Right renal pelvis (tissue), 4 donors: ENCODE data around the gene MAF. TPM values are rescaled to one million over a fixed set of nuclear protein-coding genes. Genes with fewer than 3 reads are reported as not detected.

Experiments used
- DNase-seq, 4 donors: peaks; one replicate each; pipeline ENCODE4 v3.0.0-alpha.2; 2013; ENCODE audit warnings: low read depth in 4 of 4, low spot score in 3 of 4, missing footprints in 1 of 4
- polyA plus RNA-seq, 4 donors: library from polyadenylated mRNA; unstranded; fragments of 120-200 nt; gene quantifications; one replicate each; pipeline ENCODE4 v1.2.1, GENCODE V29; 2013; ENCODE audit not compliant: insufficient read length in 4 of 4

MAF gene
- polyA plus RNA-seq, 4 donors = 47.8 to 57.9 (median 54.0) TPM

DNA sequence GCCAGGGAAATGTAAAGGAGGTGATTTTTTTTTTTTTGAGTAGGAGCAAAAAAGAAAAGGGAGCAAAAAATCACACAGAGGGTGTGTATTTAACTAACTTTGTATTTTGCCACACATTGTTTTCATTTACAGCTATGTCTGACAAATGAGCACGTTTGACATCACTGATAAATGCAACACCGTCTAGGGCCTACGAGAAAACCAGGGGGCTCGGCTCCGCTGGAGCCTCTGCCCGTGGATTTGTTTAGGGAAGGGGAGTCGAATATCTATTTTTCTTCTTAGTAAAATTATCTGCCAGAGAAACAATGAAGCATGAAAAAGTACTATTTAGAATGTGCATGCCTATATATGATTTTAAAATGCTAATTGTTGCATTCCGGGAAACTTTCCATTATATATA is 6.8 kb downstream of the MAF start:
- DNase-seq = no peak

DNA sequence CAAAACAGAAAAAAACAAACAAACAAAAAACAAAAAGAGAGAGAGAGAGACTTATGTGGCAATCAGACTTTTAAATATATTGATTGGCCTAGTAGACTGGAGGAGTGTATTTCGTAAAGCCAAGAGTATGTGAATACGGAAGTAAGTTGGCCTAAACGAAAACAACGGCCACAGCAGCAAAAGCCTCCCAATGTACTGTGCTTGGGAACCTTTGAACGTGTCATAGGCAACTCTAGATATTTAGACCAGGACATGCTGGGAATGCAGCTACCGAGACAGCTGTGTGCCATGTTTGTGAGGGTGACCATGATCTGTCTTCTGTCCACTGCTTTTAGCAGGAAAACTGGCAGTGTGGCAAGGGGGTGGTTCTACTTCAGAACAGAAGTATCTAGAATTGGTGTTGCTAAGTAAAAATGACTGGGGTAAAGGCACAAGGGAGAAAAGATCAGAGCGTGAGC is 7.4 kb downstream of the MAF start:
- no peak for DNase-seq

DNA sequence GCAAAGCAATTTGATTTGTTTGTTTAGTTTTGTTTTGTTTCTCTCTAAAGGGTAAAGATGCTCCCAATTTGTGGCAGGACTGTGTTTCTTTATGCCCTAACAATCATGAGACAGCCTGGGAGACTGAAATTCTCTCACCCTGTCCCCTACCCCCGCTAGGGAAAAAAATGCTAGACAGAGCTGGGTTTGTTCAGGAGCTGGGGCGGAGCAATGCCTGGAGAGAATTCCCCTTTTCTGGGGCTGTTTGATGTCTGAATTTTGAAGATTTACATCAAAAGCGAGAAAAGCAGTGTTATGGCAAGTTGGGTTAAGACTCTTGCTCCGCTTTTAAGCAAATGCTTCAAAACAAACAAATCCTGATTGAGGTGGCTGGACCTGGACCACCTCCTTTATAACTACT is 8.4 kb downstream of the MAF start:
- DNase-seq = no peak

DNA sequence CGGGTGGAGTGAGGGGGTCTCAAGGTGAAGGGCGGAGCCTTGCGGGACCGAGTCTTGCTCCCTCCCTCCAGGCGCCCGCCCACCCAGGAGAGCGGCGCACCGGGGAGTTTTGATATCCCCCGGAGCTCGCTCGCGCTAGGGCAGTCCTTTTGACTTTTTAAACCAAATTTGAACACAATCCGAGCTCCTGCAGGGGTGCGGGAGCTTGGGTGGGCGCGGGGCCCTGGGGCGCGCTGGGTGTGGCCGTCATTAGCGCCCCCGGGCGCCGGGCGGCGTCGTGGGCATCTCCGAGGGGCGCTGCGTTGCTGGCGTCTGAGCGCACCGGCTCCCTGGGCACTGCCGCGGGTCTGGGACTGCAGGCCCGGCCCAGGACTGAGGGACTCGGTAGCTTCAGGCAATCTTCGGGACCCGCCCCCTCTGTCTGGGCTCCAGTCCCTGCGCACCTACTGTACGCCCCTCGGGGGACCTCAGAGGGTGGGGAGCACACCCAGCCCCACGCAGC is 10.9 kb downstream of the MAF start:
- no peak for DNase-seq

DNA sequence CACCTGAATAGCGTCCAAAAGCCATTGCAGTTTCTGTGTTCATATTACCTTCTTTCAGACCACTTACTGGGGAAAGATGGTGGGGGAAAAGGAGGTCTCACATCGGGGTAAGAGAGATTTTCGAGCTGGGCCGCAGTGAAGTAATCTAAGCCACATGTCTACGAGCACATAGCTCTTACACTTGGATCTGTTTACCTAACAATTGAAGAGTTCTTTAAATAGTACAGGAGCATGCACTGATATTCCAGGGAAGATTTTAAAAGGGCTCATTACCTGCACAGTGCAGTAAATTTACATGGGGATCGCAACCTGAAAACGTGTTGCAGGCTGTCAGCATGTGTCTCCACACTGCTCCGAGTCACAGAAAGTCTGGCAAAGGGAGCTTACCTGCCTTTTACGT is 12.6 kb downstream of the MAF start:
- no peak for DNase-seq

DNA sequence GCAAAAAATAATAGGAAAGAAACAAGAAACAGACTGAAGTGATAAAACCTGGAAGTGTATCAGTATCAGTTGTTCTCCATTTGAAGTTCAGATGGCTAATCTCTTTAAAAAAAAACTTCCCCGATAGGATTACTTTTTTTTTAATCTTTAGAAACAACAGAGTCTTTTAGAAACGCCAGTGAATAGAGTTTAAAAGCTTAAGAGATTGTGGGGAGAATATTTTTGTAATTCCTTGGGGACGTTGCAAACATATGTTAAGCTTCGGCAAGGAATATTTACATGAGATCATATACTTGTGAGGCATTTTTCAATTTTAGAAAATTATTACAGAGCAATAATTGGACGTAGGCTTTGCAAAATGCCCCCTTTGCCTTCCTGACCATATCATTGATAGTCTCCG is 13.2 kb downstream of the MAF start:
- DNase-seq = no peak

DNA sequence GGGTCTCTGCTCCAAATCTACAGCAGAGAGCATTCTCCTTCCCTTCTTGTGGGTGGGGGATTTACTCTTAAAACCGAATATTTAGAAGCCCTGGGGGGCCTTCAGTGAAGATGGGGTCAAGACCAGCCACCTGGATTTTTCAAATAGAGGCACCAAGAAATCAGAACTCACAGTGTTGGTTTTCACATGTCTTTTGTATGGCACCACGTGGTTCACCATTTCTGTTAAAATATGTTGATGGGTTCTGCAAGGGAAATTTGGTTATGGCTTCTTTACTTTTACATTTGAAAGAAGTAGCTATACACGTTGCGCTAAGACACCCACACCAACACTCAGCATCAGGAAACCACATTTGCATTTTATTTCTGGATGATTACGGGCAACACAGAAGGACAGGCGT is 17.7 kb downstream of the MAF start:
- DNase-seq = no peak

DNA sequence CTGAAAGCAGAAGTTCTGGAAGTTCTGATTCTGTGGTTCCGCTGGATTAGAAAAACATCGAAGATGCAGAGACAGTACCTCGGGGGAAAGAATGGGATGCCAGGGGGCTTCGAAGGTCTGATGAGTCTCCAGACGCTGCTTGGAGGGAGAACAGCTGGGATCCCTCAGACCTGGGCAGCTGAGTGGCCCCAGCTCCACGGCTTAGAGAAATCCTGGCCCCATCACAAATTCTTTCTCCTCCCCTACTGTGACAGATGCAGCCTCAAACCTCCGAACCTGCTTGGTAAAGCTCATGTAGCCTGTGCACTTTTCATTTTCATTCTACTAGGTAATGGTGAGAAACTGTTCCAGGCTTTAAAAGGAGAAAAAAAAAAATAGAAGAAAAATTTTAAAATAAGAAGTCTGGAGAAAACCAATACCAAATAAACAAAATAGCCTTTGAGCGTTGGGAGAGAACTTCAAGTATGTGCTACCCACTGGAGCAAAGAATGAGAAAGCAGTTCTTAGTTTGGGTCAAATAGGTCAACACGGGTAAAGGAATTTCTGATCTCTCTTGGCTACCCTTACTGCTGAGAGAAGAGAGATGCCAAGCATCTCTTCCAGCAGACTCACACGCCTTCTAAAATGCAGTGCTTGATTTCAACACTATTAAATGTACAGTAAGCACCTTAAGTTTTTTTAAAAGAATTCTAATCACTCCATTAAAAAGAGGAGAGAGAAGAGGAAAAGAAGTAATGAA is 19.9 kb downstream of the MAF start:
- DNase-seq = no peak

DNA sequence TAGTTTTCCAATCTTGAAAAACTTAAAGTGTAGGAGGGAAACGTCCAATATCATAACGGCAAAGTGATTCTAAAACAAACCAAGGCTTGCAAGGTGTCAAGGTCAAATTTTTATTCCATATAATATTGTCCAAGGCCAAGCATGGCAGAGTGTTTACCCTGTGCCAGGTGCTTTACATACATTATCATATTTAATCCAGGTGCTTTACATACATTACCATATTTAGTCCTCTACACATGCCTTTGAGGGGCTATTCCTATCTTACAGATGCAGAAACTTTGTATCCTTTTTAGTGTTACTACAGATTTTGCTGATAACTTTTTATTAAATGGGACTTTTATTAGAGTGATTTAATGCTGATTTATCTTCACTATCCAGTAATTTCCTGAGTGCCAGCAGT is 23.9 kb downstream of the MAF start:
- DNase-seq = no peak

DNA sequence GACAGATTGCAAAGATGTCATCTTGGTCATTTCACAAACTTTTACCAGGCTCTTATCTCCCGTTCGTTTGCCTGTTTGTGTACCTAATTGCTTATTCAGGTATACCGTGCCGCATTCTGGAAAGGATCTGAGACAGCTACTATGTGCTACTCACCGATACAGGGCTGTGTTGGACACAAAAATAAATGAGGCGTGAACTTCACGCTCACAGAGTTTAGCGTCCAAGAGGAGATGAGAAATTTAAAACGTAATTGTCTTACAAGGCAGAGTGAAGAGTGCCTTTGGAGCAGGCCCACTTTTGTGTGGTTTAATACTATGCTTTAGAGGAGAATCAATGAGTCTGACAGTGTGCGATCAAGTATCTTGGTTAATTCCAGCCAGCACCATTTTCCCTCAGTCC is 26.7 kb downstream of the MAF start:
- DNase-seq = no peak

DNA sequence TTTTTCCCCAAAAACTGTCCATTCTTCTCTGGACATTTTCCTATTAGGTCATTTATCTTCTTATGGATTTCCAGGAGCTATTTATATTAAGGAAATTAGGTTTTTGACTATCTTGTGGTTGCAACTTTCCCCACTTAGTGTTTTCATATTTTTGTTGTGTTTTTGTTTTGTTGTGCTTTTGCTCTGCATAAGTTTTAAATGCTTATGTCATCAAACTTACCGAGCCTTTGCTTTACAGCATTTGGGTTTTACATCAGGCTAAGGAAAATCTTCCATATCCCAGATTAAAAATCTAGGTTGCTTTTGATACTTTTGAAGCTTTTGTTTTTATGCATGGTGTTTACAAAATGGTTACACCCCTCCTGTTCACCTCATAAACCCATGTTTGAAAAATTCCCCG is 27.5 kb downstream of the MAF start:
- no peak for DNase-seq

DNA sequence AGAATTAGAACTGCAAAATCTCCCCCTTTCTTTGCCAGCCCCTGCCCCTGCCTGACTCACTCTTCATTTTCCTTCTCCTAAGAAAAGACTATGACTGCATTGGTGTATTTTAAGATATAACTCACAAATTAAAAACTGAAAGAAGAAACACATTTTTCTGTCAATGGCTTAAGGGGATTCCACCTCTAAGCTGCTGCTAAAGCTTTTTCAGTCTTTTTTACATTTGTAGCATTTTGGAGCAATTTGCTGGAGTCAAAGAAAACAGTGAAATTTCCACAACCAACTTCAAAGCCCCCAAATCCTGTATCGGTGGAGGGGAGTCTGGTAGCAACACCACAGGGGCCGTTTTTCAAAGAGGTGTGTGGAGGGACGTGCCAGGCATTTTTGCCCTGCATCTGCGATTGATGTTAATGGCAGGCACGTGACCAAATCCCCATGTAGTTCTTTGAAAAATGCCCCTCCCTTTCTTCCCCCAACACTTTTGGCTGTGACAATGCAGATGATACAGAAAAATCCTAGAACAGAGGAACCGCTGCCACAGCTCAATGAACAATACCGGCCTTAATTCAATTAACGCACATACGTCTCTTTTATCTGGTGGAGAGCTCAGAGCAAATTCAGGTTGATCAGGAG is 28.5 kb downstream of the MAF start:
- DNase-seq = no peak

DNA sequence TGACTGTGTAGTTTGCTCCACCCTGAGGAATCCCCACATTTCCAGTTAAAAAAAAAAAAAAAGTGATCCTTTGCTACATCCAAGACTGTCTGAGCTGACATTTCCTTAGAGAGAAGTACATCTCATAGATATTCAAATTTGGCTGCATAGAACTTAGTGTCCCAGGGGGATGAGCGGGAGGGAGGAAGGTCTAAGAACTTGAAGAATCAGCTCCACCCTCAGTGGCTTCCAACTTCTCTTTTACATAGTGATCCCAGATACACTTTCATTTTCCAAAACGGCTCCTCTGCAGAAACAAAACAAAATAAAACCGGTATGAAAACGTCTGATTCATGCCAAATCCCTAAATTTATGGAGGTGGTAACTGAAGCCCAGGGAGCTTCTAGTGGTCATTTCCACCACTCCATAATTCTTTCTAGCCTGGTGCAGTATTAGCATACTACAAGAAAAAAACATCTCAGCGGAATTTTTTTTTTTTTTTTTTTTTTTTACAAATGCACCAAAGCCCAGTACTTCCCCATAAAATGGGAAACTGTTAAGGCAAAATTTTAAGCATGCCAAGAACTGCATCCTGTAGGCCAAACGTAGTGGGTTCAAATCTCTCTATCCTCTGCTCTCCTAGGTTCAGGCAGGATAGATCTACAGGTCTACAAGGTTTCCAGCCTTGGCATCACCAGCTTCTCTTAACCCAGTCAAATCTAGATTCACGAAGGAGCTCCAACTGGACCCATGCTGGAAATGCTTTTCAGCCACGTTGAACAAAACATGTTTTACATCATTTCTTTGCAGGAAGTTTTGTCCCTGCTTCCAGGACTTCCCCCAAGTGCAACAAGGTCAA is 29.3 kb downstream of the MAF start:
- DNase-seq = no peak

DNA sequence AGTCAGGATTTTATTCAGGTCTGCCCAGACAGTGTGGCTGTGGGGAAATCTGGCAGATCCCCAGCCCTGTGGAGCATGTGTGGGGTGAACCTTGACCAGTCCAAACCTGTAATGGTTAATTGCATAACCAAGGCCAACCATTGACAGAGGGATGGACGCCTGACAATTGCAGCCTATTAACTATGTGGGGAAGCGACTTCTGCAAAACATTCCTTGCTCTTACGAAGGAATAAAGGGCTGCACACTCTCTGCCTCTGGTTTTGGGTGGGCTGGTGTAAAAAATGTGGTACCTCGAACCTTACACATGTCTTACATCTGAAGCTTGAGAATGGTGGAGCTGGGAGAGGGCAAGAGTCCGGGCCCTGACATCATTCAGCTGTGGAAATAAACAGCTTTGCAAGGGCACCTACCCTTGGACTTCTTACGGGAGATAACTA is 35.8 kb downstream of the MAF start:
- DNase-seq = no peak

DNA sequence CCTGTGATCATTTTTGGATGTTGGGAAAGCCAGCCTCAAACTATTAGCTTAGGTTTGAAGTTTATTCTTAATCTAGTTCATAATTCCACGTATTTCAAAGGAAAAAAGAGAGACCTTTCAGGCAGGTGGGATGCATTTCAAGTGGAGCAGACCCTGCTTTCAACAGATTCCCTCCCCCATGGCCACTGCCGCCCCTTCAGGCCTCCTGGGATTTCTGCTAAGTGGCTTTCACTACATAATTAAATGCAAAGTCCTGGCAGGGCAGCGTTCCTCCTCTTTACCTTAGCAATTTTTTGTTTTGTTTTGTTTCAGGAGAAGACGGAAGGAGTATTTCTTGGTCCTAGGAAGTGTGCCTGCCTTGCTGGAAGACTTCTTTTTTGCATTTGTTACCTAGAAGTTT is 36.6 kb downstream of the MAF start:
- no peak for DNase-seq

DNA sequence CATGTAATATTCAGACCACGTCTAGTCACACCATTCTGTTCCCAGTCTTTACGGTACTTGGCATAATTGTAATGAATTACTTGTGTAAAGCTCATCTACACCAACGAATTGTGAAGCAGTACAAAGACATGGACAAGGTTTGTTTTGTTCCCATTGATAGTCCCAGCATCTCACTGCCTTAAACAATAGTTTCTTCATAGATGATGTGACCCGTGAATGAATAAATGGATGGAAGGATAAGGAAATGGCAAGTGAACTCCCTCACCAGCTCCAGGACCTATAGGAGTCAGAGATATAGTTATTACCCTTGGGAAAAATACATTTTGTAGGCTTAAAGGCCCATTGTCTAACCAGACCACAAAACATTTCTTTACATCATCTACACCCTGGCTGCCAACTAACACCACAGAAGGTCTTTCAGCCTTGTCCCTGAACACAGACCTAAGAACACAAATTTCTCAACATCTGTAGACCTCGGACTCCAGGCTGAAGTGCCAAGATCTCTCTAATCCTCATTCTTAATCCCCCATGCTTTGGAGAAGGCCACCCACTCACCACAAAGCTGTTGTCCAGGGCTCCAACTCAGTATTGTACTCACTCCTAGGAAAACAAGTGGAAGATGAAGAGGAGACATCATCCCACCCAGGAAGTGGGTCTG is 38.2 kb downstream of the MAF start:
- no peak for DNase-seq

DNA sequence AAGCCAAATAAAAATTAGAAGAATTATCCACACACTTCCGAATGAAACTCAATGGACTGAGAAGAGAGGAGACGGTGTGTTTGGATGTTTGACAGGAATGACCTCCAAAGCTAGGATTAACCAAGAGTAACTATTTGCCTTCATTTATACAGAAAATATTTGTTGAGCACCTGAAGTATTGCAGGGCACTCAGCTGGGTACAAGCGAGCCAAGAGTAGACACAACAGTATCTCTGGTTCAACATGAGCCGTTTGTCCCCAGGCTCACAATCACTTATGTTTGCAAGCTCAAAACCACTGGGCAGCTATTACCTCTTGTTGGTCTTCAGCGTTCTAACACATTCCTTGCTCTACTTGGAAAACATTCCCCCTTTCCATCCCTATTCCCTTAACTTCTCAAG is 38.8 kb downstream of the MAF start:
- DNase-seq = no peak

DNA sequence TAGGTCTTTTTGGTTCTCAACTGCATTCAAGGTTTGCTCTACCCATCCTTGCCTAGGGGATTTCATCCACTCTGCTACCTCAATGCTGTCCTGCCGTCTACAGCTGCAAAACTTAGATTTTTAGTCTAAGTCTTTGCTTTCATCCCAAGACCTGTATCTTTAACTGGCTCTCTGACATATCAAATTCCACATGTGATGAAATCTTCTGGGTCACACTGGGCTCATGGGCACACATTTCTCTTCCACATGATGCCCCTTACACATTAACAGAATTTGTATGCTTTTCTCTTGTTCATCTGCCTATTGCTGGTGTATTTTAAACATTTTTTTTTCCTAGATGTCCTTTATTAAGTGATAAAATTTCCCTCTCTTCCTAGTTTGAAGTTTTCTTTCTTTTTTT is 39.6 kb downstream of the MAF start:
- DNase-seq = no peak

DNA sequence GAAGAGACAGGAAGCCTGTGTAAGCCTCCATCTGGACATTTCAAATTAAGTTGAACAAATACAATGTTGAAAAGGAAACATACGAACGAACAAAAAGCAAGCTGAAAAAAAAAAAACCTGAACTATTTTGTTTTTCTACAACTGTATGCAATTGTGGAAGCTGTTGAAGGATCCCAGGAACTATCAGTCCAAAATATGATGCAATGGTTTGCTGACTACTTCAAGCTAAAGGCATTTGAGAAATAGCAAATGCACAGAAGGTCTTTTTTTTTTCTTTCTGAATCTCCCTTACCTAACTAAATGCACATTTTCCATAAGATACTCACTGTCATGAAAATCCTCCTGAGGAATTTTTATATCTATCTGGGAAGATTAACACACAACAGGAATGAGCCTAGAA is 40.2 kb downstream of the MAF start:
- DNase-seq = no peak

DNA sequence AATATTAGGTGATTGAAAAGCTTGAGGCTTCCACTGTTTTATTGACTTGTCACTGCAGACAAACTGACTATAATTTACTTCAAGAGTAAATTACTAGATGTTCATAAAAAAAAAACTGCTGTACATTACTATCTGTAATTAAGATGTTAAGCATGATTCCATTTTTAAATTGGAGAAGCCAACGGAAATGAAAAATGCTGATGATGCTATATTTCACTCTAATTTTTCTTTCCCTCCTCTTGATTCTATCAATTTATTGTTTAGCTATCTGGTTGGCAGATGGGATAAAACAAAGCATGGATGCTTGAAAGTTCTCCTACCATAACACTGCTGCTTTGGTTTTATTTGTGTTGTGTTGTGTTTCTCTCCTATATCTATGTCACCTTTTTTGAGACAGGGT is 41.0 kb downstream of the MAF start:
- no peak for DNase-seq

DNA sequence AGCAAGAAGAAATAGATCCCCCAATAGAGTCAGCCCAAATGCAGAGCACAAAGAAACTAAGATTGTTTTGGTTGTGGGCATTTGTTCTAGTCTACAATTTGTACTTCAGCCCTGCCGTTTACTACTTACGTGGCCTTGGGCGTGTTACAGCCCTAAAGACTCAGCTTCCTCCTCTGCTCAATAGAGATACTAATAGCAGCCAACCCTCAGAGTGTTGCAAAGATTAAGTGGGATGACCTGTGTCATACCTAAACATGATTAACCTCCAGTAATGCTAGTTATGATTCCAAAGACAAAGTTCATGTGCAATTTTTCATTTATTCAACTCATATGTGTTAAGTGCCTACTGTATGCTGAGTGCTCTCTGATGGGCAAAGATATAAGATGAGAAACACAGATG is 43.1 kb downstream of the MAF start:
- no peak for DNase-seq
